HFF-Myc (cell line): ENCODE measurements around the gene ZSCAN16.
A peak's percentile ranks its signal among the peaks of the same experiment; 100 is the strongest.

Source experiments
- DNase-seq: peaks from one replicate; pipeline ENCODE4 v3.0.0-alpha.2; 2011; ENCODE audit warnings: low read depth; ENCODE audit errors: extremely low read depth
- H3K4me3 ChIP-seq: replicated peaks from 2 replicates; pipeline ENCODE4 v1.5.1; 2011; ENCODE audit warnings: low read depth, mild to moderate bottlenecking, control low read depth, low read length
- CTCF ChIP-seq: IDR thresholded peaks from 2 replicates; pipeline ENCODE4 v1.5.1; 2012; ENCODE audit warnings: mild to moderate bottlenecking, low read depth, low read length, control low read depth; ENCODE audit errors: missing control alignments

Gene ZSCAN16

GRCh38 chr6:28139860-28140543, 15.6 kb downstream of the ZSCAN16 start:
- no peak for DNase-seq
- no peak overlapping the region for H3K4me3 ChIP-seq
- TF ChIP-seq CTCF = no peak

GRCh38 chr6:28140616-28141015, 16.2 kb downstream of the ZSCAN16 start:
- H3K4me3 ChIP-seq = no peak overlapping the region
- no peak for DNase-seq
- no peak for TF ChIP-seq CTCF

- DNase-seq = peak; percentile 79
- no peak for TF ChIP-seq CTCF
- peak within 1 kb of the TSS; percentile 91 for H3K4me3 ChIP-seq
Observed at GRCh38 chr6:28141500-28142329, 17.3 kb downstream of the ZSCAN16 start, which contains the start of gene ZKSCAN8. ZKSCAN8 (plus strand) TSS chr6:28141883; CDS start chr6:28148408, 6,525 bp downstream.

GRCh38 chr6:28142446-28142845, 18.0 kb downstream of the ZSCAN16 start:
- peak overlapping the region; percentile 91 for H3K4me3 ChIP-seq
- no peak for TF ChIP-seq CTCF
- DNase-seq = no peak

- no peak overlapping the region for H3K4me3 ChIP-seq
- DNase-seq = no peak
- TF ChIP-seq CTCF = no peak
Observed at GRCh38 chr6:28145231-28145630, 20.8 kb downstream of the ZSCAN16 start.

GRCh38 chr6:28152531-28152930, 28.1 kb downstream of the ZSCAN16 start:
- no peak for DNase-seq
- no peak for TF ChIP-seq CTCF

More at GRCh38 chr6:28152531-28152930, 28.1 kb downstream of the ZSCAN16 start:
- no peak overlapping the region for H3K4me3 ChIP-seq
